Measurements from ENCODE around the gene HRK. TPM values are rescaled to one million over a fixed set of nuclear protein-coding genes. Genes with fewer than 3 reads are reported as not detected.

HRK gene
- total RNA-seq, 1 donor from 2014 or later: 2.4 TPM

DNA sequence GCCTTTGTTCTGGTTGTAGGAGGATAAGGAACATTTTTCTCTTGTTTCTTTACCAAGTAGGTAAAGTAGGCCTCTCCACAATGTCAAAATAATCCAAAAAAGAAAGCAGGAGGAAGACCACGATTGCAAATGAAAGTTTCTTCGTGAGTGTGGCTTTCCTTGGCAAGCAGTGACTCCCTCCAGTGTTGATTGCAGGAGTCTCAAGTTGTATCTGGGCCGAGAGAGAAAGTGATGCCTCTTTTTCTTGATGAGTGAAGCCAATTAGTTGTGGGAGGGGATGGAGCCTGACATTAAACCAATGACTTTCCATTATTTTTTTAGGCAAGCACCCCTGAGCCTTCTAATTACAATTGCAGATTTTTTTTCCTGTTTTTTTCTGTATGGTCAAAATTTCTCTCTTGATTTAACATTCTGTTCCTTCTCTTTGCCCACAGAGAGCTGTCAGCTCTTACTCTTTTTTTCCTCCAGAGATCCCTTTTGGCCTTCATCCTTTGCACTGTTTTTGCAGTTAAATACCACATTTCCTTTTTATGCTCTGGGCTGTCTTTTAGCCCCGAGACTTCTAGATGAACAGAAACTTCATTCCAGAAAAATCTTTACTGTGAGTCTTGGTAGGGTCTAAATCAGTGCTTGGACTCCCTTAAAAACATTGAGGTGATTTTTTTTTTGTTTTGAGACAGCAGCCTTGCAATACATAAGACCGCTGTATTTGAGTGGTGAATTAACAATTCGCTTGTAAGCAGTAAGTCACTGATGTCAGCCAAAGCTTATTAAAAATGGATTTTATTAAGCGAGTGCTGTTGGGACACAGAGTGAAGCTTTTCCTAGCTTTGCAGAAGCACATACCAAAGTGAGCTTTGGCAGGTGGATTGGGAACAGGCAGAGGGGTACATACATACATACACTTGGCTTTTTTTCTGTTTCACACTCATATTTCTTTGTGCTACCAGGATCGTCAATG, 45.3 kb upstream of the HRK start:
- no peaks in the 10 kb centered on the region for H3K36me3 Mint-ChIP-seq (ENCODE audit: unreplicated experiment)
- H3K9me3 Mint-ChIP-seq (ENCODE audit: unreplicated experiment): no peaks in the 10 kb centered on the region
- DNase-seq: no peak
- H3K4me3 Mint-ChIP-seq (ENCODE audit: unreplicated experiment): no peak overlapping the region
- H3K4me1 Mint-ChIP-seq (ENCODE audit: low read depth, unreplicated experiment): peaks cover 2% of the 10 kb centered on the region
- no peak for TF ChIP-seq CTCF (IDR thresholded peaks at IDR 0.05; ENCODE audit: partially characterized antibody, unreplicated experiment)
- no peak overlapping the region for H3K27ac Mint-ChIP-seq (ENCODE audit: unreplicated experiment)
- H3K27me3 Mint-ChIP-seq (ENCODE audit: unreplicated experiment): no peaks in the 10 kb centered on the region

GRCh38 chr12:116924558-116925453, 43.6 kb upstream of the HRK start:
- H3K4me1 Mint-ChIP-seq (ENCODE audit: low read depth, unreplicated experiment): peaks cover 4% of the 10 kb centered on the region
- H3K27ac Mint-ChIP-seq (ENCODE audit: unreplicated experiment): no peak overlapping the region
- no peaks in the 10 kb centered on the region for H3K9me3 Mint-ChIP-seq (ENCODE audit: unreplicated experiment)
- no peaks in the 10 kb centered on the region for H3K36me3 Mint-ChIP-seq (ENCODE audit: unreplicated experiment)
- no peaks in the 10 kb centered on the region for H3K27me3 Mint-ChIP-seq (ENCODE audit: unreplicated experiment)
- no peak for DNase-seq
- no peak for TF ChIP-seq CTCF (IDR thresholded peaks at IDR 0.05; ENCODE audit: partially characterized antibody, unreplicated experiment)
- no peak overlapping the region for H3K4me3 Mint-ChIP-seq (ENCODE audit: unreplicated experiment)

- Mint-ChIP-seq H3K36me3 (ENCODE audit: unreplicated experiment) (no peaks in the 10 kb centered on the region), H3K27ac (ENCODE audit: unreplicated experiment) (no peak overlapping the region), H3K9me3 (ENCODE audit: unreplicated experiment) (no peaks in the 10 kb centered on the region), H3K27me3 (ENCODE audit: unreplicated experiment) (no peaks in the 10 kb centered on the region), H3K4me1 (ENCODE audit: low read depth, unreplicated experiment) (peaks cover 4% of the 10 kb centered on the region), H3K4me3 (ENCODE audit: unreplicated experiment) (no peak overlapping the region)
- no peak for TF ChIP-seq CTCF (IDR thresholded peaks at IDR 0.05; ENCODE audit: partially characterized antibody, unreplicated experiment)
- DNase-seq: no peak
These were observed 41.1 kb upstream of the HRK start for GRCh38 chr12:116922194-116922897.

DNA sequence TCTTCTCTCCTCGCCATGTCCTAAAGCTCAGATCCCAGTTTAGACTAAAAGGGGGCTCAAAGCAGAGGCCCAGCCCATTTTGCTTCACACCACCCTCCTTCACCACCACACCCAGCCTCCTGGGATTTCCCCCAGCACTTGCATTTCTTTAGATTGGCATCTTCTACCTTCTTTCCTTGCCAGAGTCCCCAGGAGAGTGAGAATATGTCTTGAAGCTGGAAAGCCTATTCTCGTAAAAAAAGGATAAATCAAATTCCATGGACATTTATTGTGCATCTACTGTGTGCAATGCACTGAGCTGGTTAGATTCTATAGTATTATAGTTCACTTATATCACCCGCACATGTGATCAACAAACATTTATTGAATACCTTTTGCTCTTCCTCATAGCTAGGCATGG, 39.7 kb upstream of the HRK start:
- Mint-ChIP-seq H3K27me3 (ENCODE audit: unreplicated experiment) (no peaks in the 10 kb centered on the region), H3K4me1 (ENCODE audit: low read depth, unreplicated experiment) (peaks cover 4% of the 10 kb centered on the region), H3K36me3 (ENCODE audit: unreplicated experiment) (no peaks in the 10 kb centered on the region), H3K9me3 (ENCODE audit: unreplicated experiment) (no peaks in the 10 kb centered on the region), H3K4me3 (ENCODE audit: unreplicated experiment) (no peak overlapping the region), H3K27ac (ENCODE audit: unreplicated experiment) (no peak overlapping the region)
- DNase-seq: no peak
- no peak for TF ChIP-seq CTCF (IDR thresholded peaks at IDR 0.05; ENCODE audit: partially characterized antibody, unreplicated experiment)

Measured in glutamatergic neuron (in vitro differentiated cells).